OCI-LY7 (cell line): Measurements from ENCODE around the gene CCDC110. TPM values are rescaled to one million over a fixed set of nuclear protein-coding genes. Genes with fewer than 3 reads are reported as not detected.

Experiments used
- BruUV-seq: library from RNA; stranded (reverse); fragments of 400-500 nt; replicated peaks from 2 replicates; lab custom pipeline; 2021; lab: Mats Ljungman, UMichigan
- CTCF ChIA-PET: fragments of 300-600 bp; sonication (Branson Sonifier 250); formaldehyde crosslinking; loops from one replicate; lab custom pipeline; 2022; ENCODE audit warnings: antibody characterized with exemption; ENCODE audit not compliant: unreplicated experiment; lab: Charles Lee
- POLR2A ChIA-PET: fragments of 300-600 bp; sonication (Branson Sonifier 250); formaldehyde crosslinking; loops from one replicate; lab custom pipeline; 2022; ENCODE audit warnings: antibody characterized with exemption; lab: Charles Lee
- DNase-seq: peaks from one replicate; pipeline ENCODE4 v3.0.0-alpha.2; 2015; ENCODE audit warnings: low spot score
- H2AFZ ChIP-seq: fragments of 200-600 bp; sonication (generic), shearing (Covaris generic); 2 replicates; pipeline ENCODE4 v1.6.1; 2014; ENCODE audit warnings: mild to moderate bottlenecking, antibody characterized with exemption, low read length, moderate library complexity
- H3K27ac ChIP-seq: fragments of 200-600 bp; sonication (generic); 2 replicates; pipeline ENCODE4 v1.5.1; 2014; ENCODE audit warnings: mixed run types, low read depth, mild to moderate bottlenecking, moderate library complexity, low read length, inconsistent platforms; ENCODE audit not compliant: poor library complexity, severe bottlenecking
- H3K36me3 ChIP-seq: fragments of 200-600 bp; sonication (generic); 2 replicates; pipeline ENCODE4 v1.6.1; 2014; ENCODE audit warnings: mild to moderate bottlenecking, antibody characterized with exemption, low read length, moderate library complexity, mixed read lengths; ENCODE audit not compliant: insufficient read depth
- H3K4me1 ChIP-seq: fragments of 200-600 bp; sonication (generic); 2 replicates; pipeline ENCODE4 v1.5.1; 2014; ENCODE audit warnings: mild to moderate bottlenecking, low read length; ENCODE audit not compliant: insufficient read depth, poor library complexity, severe bottlenecking
- H3K4me2 ChIP-seq: fragments of 200-600 bp; sonication (generic); 2 replicates; pipeline ENCODE4 v1.6.1; 2014; ENCODE audit warnings: mild to moderate bottlenecking, low read length
- H3K4me3 ChIP-seq: fragments of 200-600 bp; sonication (generic); 2 replicates; pipeline ENCODE4 v1.5.1; 2014; ENCODE audit warnings: mild to moderate bottlenecking, low read depth, low read length; ENCODE audit not compliant: poor library complexity, severe bottlenecking
- H3K79me2 ChIP-seq: fragments of 200-600 bp; sonication (generic); 2 replicates; pipeline ENCODE4 v1.6.1; 2016; ENCODE audit warnings: low read depth, mild to moderate bottlenecking, low read length, moderate library complexity, mixed read lengths; ENCODE audit not compliant: insufficient read depth
- H3K9me2 ChIP-seq: fragments of 200-600 bp; sonication (generic); 2 replicates; pipeline ENCODE4 v1.6.1; 2016; ENCODE audit warnings: mild to moderate bottlenecking, low read length, mixed read lengths; ENCODE audit not compliant: insufficient read depth
- H3K9me3 ChIP-seq: fragments of 200-600 bp; sonication (generic); 2 replicates; pipeline ENCODE4 v1.6.1; 2014; ENCODE audit warnings: mild to moderate bottlenecking, mixed run types, low read length, mixed read lengths
- H4K20me1 ChIP-seq: fragments of 200-600 bp; sonication (generic); 2 replicates; pipeline ENCODE4 v1.6.1; 2014; ENCODE audit warnings: mild to moderate bottlenecking, antibody characterized with exemption, low read length, moderate library complexity, mixed read lengths; ENCODE audit not compliant: insufficient read depth
- CTCF ChIP-seq: fragments of 200-600 bp; sonication (generic); conservative IDR thresholded peaks from 2 replicates; pipeline ENCODE4 v1.5.1; 2014; ENCODE audit warnings: mild to moderate bottlenecking, antibody characterized with exemption, low read length, moderate library complexity, mixed read lengths
- EZH2phosphoT487 ChIP-seq: fragments of 200-600 bp; sonication (generic); IDR thresholded peaks from 2 replicates; pipeline ENCODE4 v1.6.1; 2018; ENCODE audit warnings: low read depth, borderline replicate concordance, mild to moderate bottlenecking, mixed run types, antibody characterized with exemption, low read length, moderate library complexity, mixed read lengths
- intact Hi-C: fragments of 100-400 bp; cut with micrococcal nuclease; formaldehyde crosslinking; loops from one replicate; pipeline ENCODE4 v1.10.0; 2022; ENCODE audit not compliant: unreplicated experiment
- total RNA-seq, 2 experiments: library from RNA; depleted of rRNA in 1 of 2; stranded (reverse); fragments of >200 nt in 1 of 2; shearing (Covaris generic) in 1 of 2; gene quantifications; 2 replicates each; pipeline ENCODE4 v1.2.3, GENCODE V29; 2014 to 2022

The CCDC110 gene
- total RNA-seq, 2 experiments from 2014 or later: 1.7 to 12.0 TPM

- no peak overlapping the region for H2AFZ ChIP-seq
- H3K9me3 ChIP-seq: no peaks in the 10 kb centered on the region
- ChIA-PET CTCF (interaction anchor here (0.6 kb wide), 1 partner anchor 13 kb away, joined by 3 read pairs; no protein-coding TSS in a partner anchor), POLR2A (interaction anchor here (0.6 to 3.6 kb wide), 9 partner anchors 9 to 427 kb away, joined by 3 to 21 read pairs (median 6); no protein-coding TSS in a partner anchor)
- peaks cover 68% of the 10 kb centered on the region for H3K36me3 ChIP-seq
- no peaks in the 10 kb centered on the region for H3K79me2 ChIP-seq
- H3K4me3 ChIP-seq: no peak overlapping the region
- H4K20me1 ChIP-seq: no peaks in the 10 kb centered on the region
- H3K4me2 ChIP-seq: no peak overlapping the region
- H3K4me1 ChIP-seq: peaks cover 15% of the 10 kb centered on the region
- intact Hi-C loops: no loop called here
- DNase-seq: no peak
- BruUV-seq: no TSS peak
- no peaks in the 10 kb centered on the region for H3K9me2 ChIP-seq
- no peak overlapping the region for H3K27ac ChIP-seq
- no peak for TF ChIP-seq CTCF
- no peak for TF ChIP-seq EZH2phosphoT487
These were observed 67.5 kb downstream of the CCDC110 start for GRCh38 chr4:185404031-185404430.

DNA sequence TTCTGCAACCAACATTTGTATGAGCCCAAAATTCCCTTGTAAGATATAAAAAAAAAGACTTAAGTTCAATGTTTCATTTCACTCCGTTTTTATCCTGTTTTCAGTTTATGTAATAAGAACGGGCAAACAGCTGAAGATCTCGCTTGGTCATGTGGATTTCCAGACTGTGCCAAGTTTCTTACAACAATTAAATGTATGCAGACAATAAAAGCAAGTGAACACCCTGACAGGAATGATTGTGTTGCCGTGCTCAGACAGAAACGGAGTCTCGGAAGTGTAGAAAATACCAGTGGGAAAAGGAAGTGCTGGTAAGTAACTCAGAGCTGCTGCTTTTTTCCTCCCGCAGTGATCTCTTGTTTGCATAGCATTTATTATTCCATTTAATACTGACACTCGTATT, 72.1 kb downstream of the CCDC110 start:
- Histone ChIP-seq H3K27ac (no peak overlapping the region), H3K36me3 (peaks cover 48% of the 10 kb centered on the region), H3K79me2 (peaks cover 6% of the 10 kb centered on the region; the same call in 1 of the 2 replicates), H2AFZ (peak overlapping the region; percentile 14; the same call in 1 of the 2 replicates), H3K9me3 (no peaks in the 10 kb centered on the region), H3K4me3 (peak overlapping the region; percentile 25), H3K4me1 (peaks cover 40% of the 10 kb centered on the region), H4K20me1 (no peaks in the 10 kb centered on the region), H3K9me2 (no peaks in the 10 kb centered on the region), H3K4me2 (peak overlapping the region; percentile 50)
- peak; percentile 18 for DNase-seq
- ChIA-PET CTCF (interaction anchor here (0.7 kb wide), 1 partner anchor 25 kb away, joined by 5 read pairs; no protein-coding TSS in a partner anchor), POLR2A (interaction anchor here (0.7 to 1.9 kb wide), 5 partner anchors 21 to 187 kb away, joined by 3 to 6 read pairs (median 3); no protein-coding TSS in a partner anchor)
- BruUV-seq: no TSS peak
- intact Hi-C loops: loop anchor here (5.0 to 10.0 kb wide), 2 partner anchors 92 to 585 kb away; no protein-coding TSS in a partner anchor
- TF ChIP-seq EZH2phosphoT487 (no peak), CTCF (no peak)

DNA sequence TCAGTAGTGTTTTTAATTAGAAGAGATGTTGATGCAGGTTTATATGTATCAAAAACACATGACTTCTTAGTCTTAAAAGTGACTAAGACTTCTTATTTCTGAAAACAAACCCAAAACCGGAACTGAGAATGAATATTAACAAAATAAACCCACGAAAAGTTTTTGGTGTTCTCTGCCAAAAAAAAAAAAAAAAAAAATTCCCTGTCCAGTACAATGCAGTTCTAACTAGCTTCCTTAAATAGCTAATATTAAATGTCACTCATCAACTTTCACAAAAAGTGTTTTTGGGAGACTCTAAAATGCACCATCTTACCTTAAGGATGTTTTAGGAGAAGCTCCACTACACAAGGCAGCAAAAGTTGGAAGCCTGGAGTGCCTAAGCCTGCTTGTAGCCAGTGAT, 72.9 kb downstream of the CCDC110 start:
- DNase-seq: no peak
- no peaks in the 10 kb centered on the region for H3K9me2 ChIP-seq
- no peaks in the 10 kb centered on the region for H4K20me1 ChIP-seq
- peak overlapping the region; percentile 50 for H3K4me2 ChIP-seq
- peak overlapping the region; percentile 25 for H3K4me3 ChIP-seq
- peaks cover 48% of the 10 kb centered on the region for H3K4me1 ChIP-seq
- H2AFZ ChIP-seq: no peak overlapping the region
- no peaks in the 10 kb centered on the region for H3K9me3 ChIP-seq
- TF ChIP-seq CTCF: no peak
- no peak for TF ChIP-seq EZH2phosphoT487
- intact Hi-C loops: loop anchor here (5.0 to 10.0 kb wide), 2 partner anchors 91 to 584 kb away; no protein-coding TSS in a partner anchor
- H3K27ac ChIP-seq: no peak overlapping the region
- BruUV-seq: no TSS peak
- H3K79me2 ChIP-seq: peaks cover 6% of the 10 kb centered on the region; the same call in 1 of the 2 replicates
- ChIA-PET CTCF (no interaction called here), POLR2A (interaction anchor here (0.6 to 4.6 kb wide), 7 partner anchors 9 to 197 kb away, joined by 3 to 33 read pairs (median 4); partner anchors contain the start of gene UFSP2)
- peaks cover 48% of the 10 kb centered on the region for H3K36me3 ChIP-seq
